Thymus (tissue), 11 donors: ENCODE data around the gene BMPER. TPM values are rescaled to one million over a fixed set of nuclear protein-coding genes. Genes with fewer than 3 reads are reported as not detected.

Experiments used
- DNase-seq, 9 donors: peaks; one replicate each; pipeline ENCODE4 v3.0.0-alpha.2; 2013; ENCODE audit warnings: low spot score in 9 of 9, low read depth in 6 of 9, missing footprints in 1 of 9
- H3K27ac ChIP-seq, 2 donors: one replicate each; pipeline ENCODE4 v1.5.1; 2013; ENCODE audit warnings: control low read depth in 1 of 2, low read depth in 1 of 2, low read length in 1 of 2, mild to moderate bottlenecking in 1 of 2, moderate library complexity in 1 of 2
- H3K27me3 ChIP-seq, 2 donors: one replicate each; pipeline ENCODE4 v1.5.1; 2013; ENCODE audit warnings: low read length in 1 of 2; ENCODE audit not compliant: control insufficient read depth in 2 of 2, insufficient read depth in 1 of 2
- H3K36me3 ChIP-seq, 2 donors: one replicate each; pipeline ENCODE4 v1.5.1; 2013; ENCODE audit warnings: low read length in 1 of 2, mild to moderate bottlenecking in 1 of 2, moderate library complexity in 1 of 2; ENCODE audit not compliant: control insufficient read depth in 2 of 2, insufficient read depth in 2 of 2
- H3K4me1 ChIP-seq, 2 donors: one replicate each; pipeline ENCODE4 v1.5.1; 2013; ENCODE audit warnings: low read length in 2 of 2; ENCODE audit not compliant: control insufficient read depth in 2 of 2, insufficient read depth in 2 of 2
- H3K4me3 ChIP-seq, 2 donors: one replicate each; pipeline ENCODE4 v1.5.1; 2013; ENCODE audit warnings: low read length in 2 of 2, control low read depth in 1 of 2, mild to moderate bottlenecking in 1 of 2
- H3K9me3 ChIP-seq, 2 donors: one replicate each; pipeline ENCODE4 v1.5.1; 2013; ENCODE audit warnings: low read length in 1 of 2, mild to moderate bottlenecking in 1 of 2; ENCODE audit not compliant: control insufficient read depth in 2 of 2, insufficient read depth in 1 of 2
- WGBS: extraction: QIAGEN DNeasy Blood & Tissue Kit; methylation state at CpG from one replicate; pipeline ENCODE4 v1.1.7; 2013; 5-methylcytosine and 5-hydroxymethylcytosine counted together
- polyA plus RNA-seq: library from polyadenylated mRNA; stranded (reverse); fragments of 200-250 nt; gene quantifications from one replicate; pipeline ENCODE4 v1.2.3, GENCODE V29; 2013
- total RNA-seq: library from RNA; stranded (reverse); fragments of 120-200 nt; gene quantifications from one replicate; pipeline ENCODE4 v1.2.4, GENCODE V29; 2013
- donor health status: healthy.

The BMPER gene
- total and polyA plus RNA-seq, 2 donors: 1.0 to 4.5 TPM

DNA sequence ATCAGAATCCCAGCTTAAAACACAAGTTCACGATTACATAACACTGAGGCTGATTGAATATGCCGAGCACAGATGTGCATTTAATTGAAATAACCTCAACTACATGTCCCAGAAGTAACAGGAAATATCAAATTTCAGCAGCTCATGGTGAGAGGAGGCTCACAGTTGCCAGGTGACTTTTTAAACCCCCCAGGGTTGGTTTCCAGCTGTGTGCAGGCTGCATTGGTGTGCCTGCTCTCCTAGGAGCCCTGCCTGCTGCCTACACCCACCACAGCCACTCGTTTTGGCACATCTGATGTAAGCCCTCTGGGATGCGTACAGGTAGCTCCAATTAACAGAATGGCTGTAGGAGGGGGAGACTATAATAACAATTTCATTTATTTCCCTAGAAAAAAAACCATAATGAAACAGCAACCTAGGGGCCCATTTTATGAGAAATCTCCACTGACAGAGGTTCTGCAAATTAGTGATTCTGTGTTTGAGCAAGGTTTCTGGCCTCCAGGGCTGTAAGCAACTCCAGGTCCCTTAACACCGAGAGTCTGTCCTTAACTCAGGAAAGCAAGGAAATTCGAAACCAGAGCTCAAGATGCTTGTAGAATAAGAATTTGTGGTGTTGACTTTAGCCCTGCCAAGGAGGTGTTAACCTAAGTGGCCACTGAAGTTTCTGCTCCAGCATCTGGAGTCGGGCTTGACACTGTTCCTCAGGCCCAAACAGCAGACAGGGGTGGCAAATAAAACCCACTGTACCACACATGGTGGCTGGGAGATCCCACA lies 161.9 kb downstream of the BMPER start:
- H3K4me3 ChIP-seq: no peak overlapping the region
- no peak overlapping the region for H3K27ac ChIP-seq
- no peaks in the 10 kb centered on the region for H3K36me3 ChIP-seq
- no peak for DNase-seq
- no peaks in the 10 kb centered on the region for H3K27me3 ChIP-seq
- no peaks in the 10 kb centered on the region for H3K9me3 ChIP-seq
- WGBS: 73% methylated on average over 7 of the region's 7 CpGs
- H3K4me1 ChIP-seq: no peaks in the 10 kb centered on the region

DNA sequence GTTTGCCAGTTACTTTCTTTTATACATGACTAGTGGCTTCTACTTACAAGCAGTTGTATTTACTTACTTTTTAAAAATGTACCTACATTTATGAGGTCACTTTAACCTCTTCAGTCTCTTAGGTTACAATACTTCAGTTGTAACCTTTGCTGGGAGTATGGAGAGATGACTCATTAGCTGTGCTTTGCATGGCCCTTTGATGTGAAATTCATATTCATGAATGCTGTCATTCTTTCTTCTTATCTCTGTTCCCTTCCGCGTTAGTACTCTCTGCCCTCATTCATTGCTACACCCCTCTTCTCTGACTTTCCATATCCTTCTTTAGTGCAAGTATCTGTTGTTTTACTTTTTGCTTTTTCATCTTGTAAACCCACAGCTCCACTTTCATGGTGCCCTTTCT lies 164.3 kb downstream of the BMPER start:
- Histone ChIP-seq H3K4me3 (no peak overlapping the region), H3K36me3 (no peaks in the 10 kb centered on the region), H3K4me1 (no peaks in the 10 kb centered on the region), H3K27ac (no peak overlapping the region), H3K27me3 (no peaks in the 10 kb centered on the region), H3K9me3 (no peaks in the 10 kb centered on the region)
- 93% methylated on average over 2 of the region's 2 CpGs for WGBS
- DNase-seq: no peak

DNA sequence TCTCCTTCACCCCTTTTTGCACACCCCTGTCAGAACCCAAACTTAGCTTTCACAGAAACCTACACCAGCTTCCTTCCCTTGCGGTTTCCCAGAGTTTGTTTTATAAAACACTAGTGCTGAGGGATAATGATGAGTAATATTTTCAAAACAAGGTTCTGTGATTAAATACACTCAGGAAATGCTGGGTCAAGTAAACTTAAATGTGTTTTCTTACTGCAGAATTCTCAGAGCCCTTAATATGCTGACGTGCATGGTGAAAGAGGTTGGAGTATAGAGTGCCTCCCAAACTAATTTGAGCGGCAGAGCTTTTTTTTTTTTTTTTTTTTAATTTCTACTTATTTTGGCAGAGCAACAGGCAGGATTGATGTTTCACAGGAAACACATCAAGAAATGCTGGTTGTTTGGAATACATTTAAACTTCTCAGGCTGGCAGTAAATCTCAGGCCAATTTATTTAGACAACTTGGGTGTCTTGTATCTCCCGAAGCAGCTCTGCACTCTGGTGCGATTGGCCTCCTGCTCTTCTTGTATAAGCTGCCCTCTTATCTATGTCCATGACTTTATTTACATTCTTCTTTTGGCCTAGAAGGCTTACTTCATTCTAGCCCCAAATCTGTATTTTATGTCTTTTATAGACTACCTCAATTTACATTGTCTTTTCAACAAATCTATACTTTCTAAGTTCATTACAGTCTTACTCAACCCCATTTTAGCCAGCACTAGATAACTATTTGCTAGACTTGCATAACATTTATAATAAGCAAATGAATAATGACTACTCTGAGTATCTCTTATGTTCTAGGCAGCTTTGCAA lies 165.4 kb downstream of the BMPER start:
- DNase-seq: no peak
- WGBS: 81% methylated on average over 5 of the region's 5 CpGs
- H3K27ac ChIP-seq: no peak overlapping the region

DNA sequence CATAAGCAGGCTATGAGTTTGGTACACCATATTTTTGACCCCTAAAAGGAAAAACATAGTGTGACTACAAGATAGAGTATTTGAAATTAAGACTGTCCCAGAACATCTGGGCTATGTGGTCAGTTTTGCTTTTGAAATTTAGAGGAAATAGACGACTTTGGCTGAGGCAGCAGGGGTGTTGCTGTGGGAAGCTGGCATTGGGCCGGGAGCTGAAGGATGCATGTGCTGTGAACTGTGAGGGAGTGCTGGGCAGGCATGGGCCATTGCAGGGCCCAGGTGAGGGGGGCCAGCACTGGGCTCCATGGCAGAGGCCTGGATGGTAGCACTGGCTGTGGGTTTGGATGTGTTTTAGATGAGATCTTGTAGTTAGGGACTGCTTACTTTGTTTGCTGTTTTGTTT lies 168.3 kb downstream of the BMPER start:
- Histone ChIP-seq H3K36me3 (no peaks in the 10 kb centered on the region), H3K9me3 (no peaks in the 10 kb centered on the region), H3K27ac (no peak overlapping the region), H3K4me1 (no peaks in the 10 kb centered on the region), H3K4me3 (no peak overlapping the region), H3K27me3 (no peaks in the 10 kb centered on the region)
- 81% methylated on average over 2 of the region's 2 CpGs for WGBS
- DNase-seq: no peak

More for the DNA sequence above, 165.4 kb downstream of the BMPER start:
- no peaks in the 10 kb centered on the region for H3K27me3 ChIP-seq
- no peaks in the 10 kb centered on the region for H3K36me3 ChIP-seq
- no peaks in the 10 kb centered on the region for H3K4me1 ChIP-seq
- no peak overlapping the region for H3K4me3 ChIP-seq
- no peaks in the 10 kb centered on the region for H3K9me3 ChIP-seq

DNA sequence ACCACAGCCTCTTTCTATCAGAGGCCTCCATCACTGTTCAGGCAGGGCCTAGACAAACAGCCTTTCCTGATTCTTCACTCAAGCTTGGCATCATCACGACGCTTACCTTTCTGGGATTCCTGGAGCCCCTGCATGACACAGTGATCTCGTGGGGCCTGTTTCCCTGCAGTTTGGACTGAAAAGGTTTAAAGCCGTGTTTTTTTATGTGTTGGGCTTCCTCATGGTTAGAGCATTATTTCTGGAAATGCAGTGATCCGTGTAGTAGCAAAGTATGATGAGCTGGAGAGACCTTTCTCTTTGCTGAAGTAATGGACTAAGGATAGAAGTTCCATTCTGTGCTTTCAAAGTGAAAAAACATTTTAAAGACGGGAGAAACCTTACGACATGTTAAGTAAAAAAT lies 169.1 kb downstream of the BMPER start:
- 90% methylated on average over 7 of the region's 7 CpGs for WGBS
- peak overlapping the region in 1 of 2 donors; percentile 36 for H3K27ac ChIP-seq
- DNase-seq: no peak

DNA sequence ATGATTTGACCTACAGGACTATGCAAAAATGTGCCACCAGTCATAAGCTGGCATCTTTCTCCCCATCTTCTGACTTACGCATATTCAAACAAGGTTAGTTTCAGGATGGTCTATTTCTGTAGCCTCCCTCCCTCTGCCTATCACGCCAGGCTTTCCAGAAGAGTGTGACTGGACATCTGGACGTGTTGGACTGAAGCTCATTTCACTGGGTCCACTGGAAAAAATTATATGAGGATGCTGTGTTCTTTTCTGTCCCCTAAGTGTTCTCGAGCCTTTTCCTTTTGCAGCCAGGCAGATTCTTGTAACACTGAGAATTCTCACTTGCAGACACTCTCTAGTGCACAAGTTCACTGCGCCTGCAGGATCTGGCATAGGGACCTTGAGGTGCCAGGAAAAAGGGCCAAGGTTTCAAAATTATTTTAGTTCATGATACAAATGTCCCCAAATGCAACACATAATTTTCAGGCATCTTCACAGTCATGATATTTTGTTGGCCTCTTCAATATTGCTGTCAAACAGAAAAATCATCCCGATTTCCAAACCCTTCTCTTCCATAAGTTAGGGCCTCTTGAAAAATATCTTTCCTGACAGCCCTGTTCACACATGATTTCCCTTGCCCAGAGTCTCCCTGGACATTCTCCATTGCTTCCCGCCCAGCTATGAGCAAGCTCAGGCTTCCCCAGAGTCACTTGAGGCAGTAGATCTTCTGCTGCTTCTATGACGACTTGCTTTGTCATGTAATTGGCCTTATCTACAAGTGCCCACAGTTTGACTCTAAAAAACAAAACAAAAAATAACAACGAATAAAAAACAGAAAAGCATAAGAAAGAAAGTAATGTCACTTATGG lies 170.4 kb downstream of the BMPER start:
- Histone ChIP-seq H3K27me3 (no peaks in the 10 kb centered on the region), H3K27ac (no peak overlapping the region), H3K4me1 (no peaks in the 10 kb centered on the region), H3K4me3 (no peak overlapping the region), H3K36me3 (no peaks in the 10 kb centered on the region), H3K9me3 (no peaks in the 10 kb centered on the region)
- WGBS: 88% methylated on average over 9 of the region's 9 CpGs
- no peak for DNase-seq

More for the DNA sequence above, 169.1 kb downstream of the BMPER start:
- no peaks in the 10 kb centered on the region for H3K36me3 ChIP-seq
- H3K4me3 ChIP-seq: no peak overlapping the region
- no peaks in the 10 kb centered on the region for H3K27me3 ChIP-seq
- H3K9me3 ChIP-seq: no peaks in the 10 kb centered on the region
- H3K4me1 ChIP-seq: no peaks in the 10 kb centered on the region

DNA sequence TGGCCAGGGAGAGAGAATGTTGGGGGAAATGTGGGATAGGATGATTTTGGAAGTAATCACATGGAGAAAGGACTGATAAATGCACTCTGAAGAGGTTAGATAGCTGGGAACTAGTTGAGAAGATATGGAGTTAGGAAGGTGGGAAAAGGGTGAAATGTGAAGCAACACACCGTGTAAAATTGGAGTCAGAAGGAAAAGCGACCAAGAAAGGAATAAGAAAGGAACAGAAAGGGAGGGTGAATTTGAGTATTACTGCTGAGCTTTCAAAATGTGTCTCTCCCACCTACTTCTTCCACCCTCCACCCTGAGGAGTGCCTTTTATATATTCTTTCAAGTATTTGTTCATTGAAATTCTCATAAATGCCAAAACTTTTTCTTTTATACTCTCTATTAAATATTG lies 171.8 kb downstream of the BMPER start:
- no peak for DNase-seq
- 94% methylated on average over 2 of the region's 2 CpGs for WGBS
- H3K27me3 ChIP-seq: no peaks in the 10 kb centered on the region
- H3K36me3 ChIP-seq: no peaks in the 10 kb centered on the region
- H3K4me3 ChIP-seq: no peak overlapping the region
- no peaks in the 10 kb centered on the region for H3K4me1 ChIP-seq
- H3K9me3 ChIP-seq: no peaks in the 10 kb centered on the region
- no peak overlapping the region for H3K27ac ChIP-seq

DNA sequence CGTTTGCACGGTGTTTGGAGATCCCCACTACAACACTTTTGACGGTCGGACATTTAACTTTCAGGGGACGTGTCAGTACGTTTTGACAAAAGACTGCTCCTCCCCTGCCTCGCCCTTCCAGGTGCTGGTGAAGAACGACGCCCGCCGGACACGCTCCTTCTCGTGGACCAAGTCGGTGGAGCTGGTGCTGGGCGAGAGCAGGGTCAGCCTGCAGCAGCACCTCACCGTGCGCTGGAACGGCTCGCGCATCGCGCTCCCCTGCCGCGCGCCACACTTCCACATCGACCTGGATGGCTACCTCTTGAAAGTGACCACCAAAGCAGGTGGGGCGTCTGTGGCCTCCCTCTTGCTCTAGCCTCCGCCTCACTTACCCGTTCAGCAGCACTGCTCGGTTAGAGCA lies 173.5 kb downstream of the BMPER start:
- no peak for DNase-seq
- 94% methylated on average over 30 of the region's 30 CpGs for WGBS
- Histone ChIP-seq H3K9me3 (no peaks in the 10 kb centered on the region), H3K27ac (no peak overlapping the region), H3K4me3 (no peak overlapping the region), H3K36me3 (no peaks in the 10 kb centered on the region), H3K4me1 (no peaks in the 10 kb centered on the region), H3K27me3 (no peaks in the 10 kb centered on the region)

DNA sequence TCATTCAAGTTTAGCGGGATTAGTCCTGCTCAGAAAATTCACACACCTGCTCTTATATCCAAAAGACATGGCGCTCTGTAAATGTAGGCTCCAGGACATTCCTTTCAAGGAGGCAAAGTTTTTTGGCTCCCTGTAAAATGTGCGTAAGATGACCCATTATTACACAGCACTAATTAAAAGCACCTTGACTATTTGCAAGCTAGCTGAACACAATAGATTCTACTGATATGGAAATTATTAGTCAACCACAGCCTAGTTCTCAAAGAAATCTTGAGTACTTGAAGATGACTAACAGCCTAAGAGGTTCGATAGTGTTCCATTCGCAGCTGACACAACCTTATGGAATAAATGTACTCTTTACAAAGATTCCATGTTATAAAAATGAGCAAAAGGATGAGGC lies 175.2 kb downstream of the BMPER start:
- WGBS: 97% methylated on average over 5 of the region's 5 CpGs
- no peak for DNase-seq

More for the DNA sequence above, 175.2 kb downstream of the BMPER start:
- Histone ChIP-seq H3K27me3 (no peaks in the 10 kb centered on the region), H3K4me1 (no peaks in the 10 kb centered on the region), H3K9me3 (no peaks in the 10 kb centered on the region), H3K27ac (no peak overlapping the region), H3K4me3 (no peak overlapping the region), H3K36me3 (no peaks in the 10 kb centered on the region)
